ENCODE results near the gene TGFBR3L.

DNA sequence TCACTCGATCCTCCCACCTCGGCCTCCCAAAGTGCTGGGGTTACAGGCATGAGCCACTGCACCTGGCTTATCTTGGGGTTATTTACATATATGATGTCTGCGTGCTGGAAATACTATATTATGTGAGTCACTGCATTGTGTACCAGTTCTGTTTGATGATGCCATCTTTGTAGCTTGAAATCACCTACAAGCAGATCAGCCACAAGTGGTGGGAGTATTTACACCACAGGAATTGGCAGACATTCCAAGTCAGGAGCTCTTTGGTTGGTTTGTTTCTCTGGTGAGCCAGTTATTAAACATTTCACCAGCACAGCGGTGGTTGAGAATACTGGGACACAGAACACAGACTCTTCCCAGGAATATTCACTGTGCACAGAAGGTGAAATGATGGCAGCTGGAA is 33.3 kb downstream of the TGFBR3L start:
- TF ChIP-seq EP300 (IDR thresholded peaks at IDR 0.05), result no peak
- TF ChIP-seq, protein P1, sequence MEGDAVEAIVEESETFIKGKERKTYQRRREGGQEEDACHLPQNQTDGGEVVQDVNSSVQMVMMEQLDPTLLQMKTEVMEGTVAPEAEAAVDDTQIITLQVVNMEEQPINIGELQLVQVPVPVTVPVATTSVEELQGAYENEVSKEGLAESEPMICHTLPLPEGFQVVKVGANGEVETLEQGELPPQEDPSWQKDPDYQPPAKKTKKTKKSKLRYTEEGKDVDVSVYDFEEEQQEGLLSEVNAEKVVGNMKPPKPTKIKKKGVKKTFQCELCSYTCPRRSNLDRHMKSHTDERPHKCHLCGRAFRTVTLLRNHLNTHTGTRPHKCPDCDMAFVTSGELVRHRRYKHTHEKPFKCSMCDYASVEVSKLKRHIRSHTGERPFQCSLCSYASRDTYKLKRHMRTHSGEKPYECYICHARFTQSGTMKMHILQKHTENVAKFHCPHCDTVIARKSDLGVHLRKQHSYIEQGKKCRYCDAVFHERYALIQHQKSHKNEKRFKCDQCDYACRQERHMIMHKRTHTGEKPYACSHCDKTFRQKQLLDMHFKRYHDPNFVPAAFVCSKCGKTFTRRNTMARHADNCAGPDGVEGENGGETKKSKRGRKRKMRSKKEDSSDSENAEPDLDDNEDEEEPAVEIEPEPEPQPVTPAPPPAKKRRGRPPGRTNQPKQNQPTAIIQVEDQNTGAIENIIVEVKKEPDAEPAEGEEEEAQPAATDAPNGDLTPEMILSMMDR (IDR thresholded peaks at IDR 0.05), result no peak

Measured in ovary (tissue), 3 donors.